Measurements from ENCODE around the gene KISS1. TPM values are rescaled to one million over a fixed set of nuclear protein-coding genes. Genes with fewer than 3 reads are reported as not detected.

The KISS1 gene
- total and polyA plus RNA-seq, 2 of the 4 experiments (the other 2 are of a cell fraction): 11.7 to 27.3 TPM

DNA sequence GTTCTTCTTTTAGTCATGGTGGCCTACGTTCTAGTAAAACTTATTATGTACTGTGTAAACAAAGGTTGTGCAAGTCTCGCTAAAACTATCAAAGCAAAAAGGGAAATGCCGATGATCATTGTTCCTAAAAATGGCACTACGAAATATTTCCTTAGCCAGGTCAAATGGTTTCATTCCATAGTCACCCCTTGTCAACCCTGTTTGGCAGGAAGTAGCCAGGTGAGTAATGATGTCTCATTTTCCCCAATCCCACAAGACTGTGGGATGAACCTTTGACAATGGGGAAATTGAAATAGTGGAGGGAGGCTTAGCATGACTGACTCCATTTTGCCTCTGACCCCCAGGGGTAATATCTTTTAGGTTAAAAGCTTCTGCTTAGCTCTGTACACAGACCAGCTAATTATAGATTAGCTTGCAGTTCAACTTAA is 24.5 kb downstream of the KISS1 start:
- peak overlapping the region; percentile 98; the same call in 1 of the 2 replicates for H2BK120ac ChIP-seq (ENCODE audit: low read depth, low read length)
- H4K5ac ChIP-seq (ENCODE audit: low read depth, low read length): 0 out of 2 replicates have a peak overlapping the region, but pooled peaks have one; percentile 44
- H3K27ac ChIP-seq (ENCODE audit: insufficient read depth, low read length): no peak overlapping the region
- no peak overlapping the region for H3K4me2 ChIP-seq (ENCODE audit: low read depth, low read length)
- 0 out of 4 replicates have a peak, but pooled peaks cover 0 to 3% of the 10 kb centered on the region in 2 experiments for H3K79me1 ChIP-seq (ENCODE audit: low read depth in 1 of 2, low read length in 2 of 2)
- ATAC-seq (ENCODE audit: low read depth): no peak; the same call in none of the 2 replicates
- intact Hi-C loops (cut with micrococcal nuclease): no loop called here
- no peak overlapping the region for H2BK15ac ChIP-seq (ENCODE audit: low read depth, low read length)
- peaks cover 7% of the 10 kb centered on the region for H3K9me1 ChIP-seq (ENCODE audit: insufficient read depth, low read length)
- no peak overlapping the region for H3K9ac ChIP-seq (ENCODE audit: low read depth, low read length)
- dilution Hi-C loops (cut with HindIII; ENCODE audit: low sequenced_read_pairs, unreplicated experiment): loop anchor here (25.0 kb wide), 1 partner anchor 216 kb away; no protein-coding TSS in a partner anchor
- no peak overlapping the region; the same call in 1 of the 2 replicates for H3K23ac ChIP-seq (ENCODE audit: low read depth, low read length)
- H4K91ac ChIP-seq (ENCODE audit: insufficient read depth, low read depth, low read length): no peak overlapping the region
- no peak overlapping the region for H2AK9ac ChIP-seq (replicated peaks; ENCODE audit: low read depth, low read length, poor library complexity)
- H3K27me3 ChIP-seq (ENCODE audit: control insufficient read depth, insufficient read depth, low read length): no peaks in the 10 kb centered on the region
- H2BK5ac ChIP-seq (ENCODE audit: low read depth, low read length, poor library complexity, severe bottlenecking): peak overlapping the region; percentile 87
- no peak overlapping the region for H2AK5ac ChIP-seq (ENCODE audit: low read depth, low read length)
- in situ Hi-C loops (cut with MboI; ENCODE audit: low sequenced_read_pairs): no loop called here
- no peak overlapping the region; the same call in 1 of the 2 replicates for H2BK20ac ChIP-seq (ENCODE audit: low read depth, low read length)
- POLR2A ChIA-PET (ENCODE audit: unreplicated experiment): no interaction called here
- no TSS peak for BruUV-seq (replicated peaks)
- no peaks in the 10 kb centered on the region; the same call in 1 of the 2 replicates for H3K9me3 ChIP-seq (ENCODE audit: control insufficient read depth, insufficient read depth, low read length)
- no peak overlapping the region; the same call in 1 of the 2 replicates for H3K18ac ChIP-seq (ENCODE audit: low read depth, low read length)
- TF ChIP-seq CEBPB (IDR thresholded peaks at IDR 0.05; ENCODE audit: low read depth, low read length): peak; percentile 96
- TF ChIP-seq, protein P1, sequence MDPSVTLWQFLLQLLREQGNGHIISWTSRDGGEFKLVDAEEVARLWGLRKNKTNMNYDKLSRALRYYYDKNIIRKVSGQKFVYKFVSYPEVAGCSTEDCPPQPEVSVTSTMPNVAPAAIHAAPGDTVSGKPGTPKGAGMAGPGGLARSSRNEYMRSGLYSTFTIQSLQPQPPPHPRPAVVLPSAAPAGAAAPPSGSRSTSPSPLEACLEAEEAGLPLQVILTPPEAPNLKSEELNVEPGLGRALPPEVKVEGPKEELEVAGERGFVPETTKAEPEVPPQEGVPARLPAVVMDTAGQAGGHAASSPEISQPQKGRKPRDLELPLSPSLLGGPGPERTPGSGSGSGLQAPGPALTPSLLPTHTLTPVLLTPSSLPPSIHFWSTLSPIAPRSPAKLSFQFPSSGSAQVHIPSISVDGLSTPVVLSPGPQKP (IDR thresholded peaks at IDR 0.05; ENCODE audit: borderline replicate concordance, low read depth, low read length): no peak
- TF ChIP-seq MAZ (IDR thresholded peaks at IDR 0.05; ENCODE audit: borderline replicate concordance, low read depth, low read length): 0 out of 2 replicates have a peak, but pooled peaks have one; percentile 10
- TF ChIP-seq RFX5 (IDR thresholded peaks at IDR 0.05; ENCODE audit: low read depth, low read length): no peak
- H2AFZ ChIP-seq (replicated peaks; ENCODE audit: low read length, poor library complexity): no peak overlapping the region
- no peak overlapping the region; the same call in 1 of the 2 replicates for H3K14ac ChIP-seq (replicated peaks; ENCODE audit: low read depth, low read length)
- H4K20me1 ChIP-seq (ENCODE audit: insufficient read depth, low read length): no peaks in the 10 kb centered on the region
- CTCF ChIA-PET: interaction anchor here (0.6 to 2.7 kb wide), 4 partner anchors 9 to 35 kb away, joined by 3 to 10 read pairs (median 4); no protein-coding TSS in a partner anchor
- no peak overlapping the region for H3K4ac ChIP-seq (ENCODE audit: low read depth, low read length)
- H3K36me3 ChIP-seq (ENCODE audit: control insufficient read depth, insufficient read depth, low read length): no peaks in the 10 kb centered on the region
- H4K8ac ChIP-seq (ENCODE audit: low read depth in 2 of 2, low read length in 2 of 2): peak overlapping the region; percentile 79 to 86; a peak in 1 of 4 replicates
- H3K56ac ChIP-seq (ENCODE audit: extremely low read depth, insufficient read depth, low read length): no peak overlapping the region
- no CpG with 5 or more reads among the region's 4 CpGs for WGBS, 2 experiments (ENCODE audit: extremely low coverage in 2 of 2, insufficient read length in 1 of 2)
- peaks cover 4% of the 10 kb centered on the region; the same call in 1 of the 2 replicates for H3K4me1 ChIP-seq (ENCODE audit: control insufficient read depth, insufficient read depth, low read length)
- peak; percentile 86 for DNase-seq
- H3K4me3 ChIP-seq (ENCODE audit: insufficient read depth, low read depth, low read length): no peak overlapping the region

Data from IMR-90 (cell line).